Thyroid gland (tissue), 4 donors: ENCODE results near the gene TMEM94.

Experiments used
- POLR2A ChIP-seq, 2 donors: fragments of 450-650 bp; IDR thresholded peaks; one replicate each; pipeline ENCODE4 v1.6.1; 2017; ENCODE audit warnings: antibody characterized with exemption in 2 of 2, mild to moderate bottlenecking in 2 of 2, moderate library complexity in 1 of 2
- TF ChIP-seq, protein P1 (sequence below), 6 experiments: fragments of 200-600 bp in 3 of 6; fragments of 450-650 bp in 3 of 6; sonication (generic) in 3 of 6; IDR thresholded peaks; one replicate each; pipeline ENCODE4 v1.5.1; 2016 to 2019; ENCODE audit warnings: antibody characterized with exemption in 6 of 6, mild to moderate bottlenecking in 2 of 6, inconsistent platforms in 1 of 6, moderate library complexity in 1 of 6

- TF ChIP-seq, protein P1, sequence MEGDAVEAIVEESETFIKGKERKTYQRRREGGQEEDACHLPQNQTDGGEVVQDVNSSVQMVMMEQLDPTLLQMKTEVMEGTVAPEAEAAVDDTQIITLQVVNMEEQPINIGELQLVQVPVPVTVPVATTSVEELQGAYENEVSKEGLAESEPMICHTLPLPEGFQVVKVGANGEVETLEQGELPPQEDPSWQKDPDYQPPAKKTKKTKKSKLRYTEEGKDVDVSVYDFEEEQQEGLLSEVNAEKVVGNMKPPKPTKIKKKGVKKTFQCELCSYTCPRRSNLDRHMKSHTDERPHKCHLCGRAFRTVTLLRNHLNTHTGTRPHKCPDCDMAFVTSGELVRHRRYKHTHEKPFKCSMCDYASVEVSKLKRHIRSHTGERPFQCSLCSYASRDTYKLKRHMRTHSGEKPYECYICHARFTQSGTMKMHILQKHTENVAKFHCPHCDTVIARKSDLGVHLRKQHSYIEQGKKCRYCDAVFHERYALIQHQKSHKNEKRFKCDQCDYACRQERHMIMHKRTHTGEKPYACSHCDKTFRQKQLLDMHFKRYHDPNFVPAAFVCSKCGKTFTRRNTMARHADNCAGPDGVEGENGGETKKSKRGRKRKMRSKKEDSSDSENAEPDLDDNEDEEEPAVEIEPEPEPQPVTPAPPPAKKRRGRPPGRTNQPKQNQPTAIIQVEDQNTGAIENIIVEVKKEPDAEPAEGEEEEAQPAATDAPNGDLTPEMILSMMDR (IDR thresholded peaks at IDR 0.05): no peak
- TF ChIP-seq POLR2A (IDR thresholded peaks at IDR 0.05): no peak
Measured at GRCh38 chr17:75506888-75507287, 50.5 kb downstream of the TMEM94 start.
